HG03460 (cell line): ENCODE measurements around the gene IL17RC.

Experiments
- ATAC-seq: cut with Tn5 transposase; IDR thresholded peaks from one replicate; pipeline ENCODE4 v1.9.1; 2021; ENCODE audit not compliant: unreplicated experiment

The IL17RC gene

DNA sequence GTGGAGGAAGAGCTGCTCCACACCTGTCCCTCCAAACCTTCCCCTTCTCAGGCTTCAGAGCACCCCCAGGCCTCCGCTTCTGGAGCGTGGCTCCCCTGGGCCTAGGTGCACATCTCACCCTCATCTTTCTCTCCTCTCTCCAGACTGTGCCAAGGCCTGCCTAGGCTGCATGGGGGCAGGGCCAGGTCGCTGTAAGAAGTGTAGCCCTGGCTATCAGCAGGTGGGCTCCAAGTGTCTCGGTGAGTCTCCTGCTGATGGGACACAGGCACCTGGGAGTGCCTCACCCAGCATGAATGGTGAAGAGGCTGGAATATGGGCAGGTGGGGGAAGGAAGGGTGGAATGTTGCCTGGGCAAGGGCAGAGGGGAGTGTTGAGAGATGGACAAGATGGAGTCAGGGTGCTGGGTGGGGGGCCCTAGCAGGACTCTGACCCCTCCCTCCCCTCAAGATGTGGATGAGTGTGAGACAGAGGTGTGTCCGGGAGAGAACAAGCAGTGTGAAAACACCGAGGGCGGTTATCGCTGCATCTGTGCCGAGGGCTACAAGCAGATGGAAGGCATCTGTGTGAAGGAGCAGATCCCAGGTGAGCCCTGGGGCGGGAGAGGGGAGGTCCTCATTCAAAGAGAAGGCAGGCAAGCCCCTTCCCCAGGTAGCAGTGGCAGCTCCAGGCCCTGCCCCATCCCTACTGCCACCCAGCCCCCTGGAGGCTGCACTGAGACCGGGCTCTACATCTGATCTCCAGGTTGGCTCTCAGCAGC is 26.2 kb downstream of the IL17RC start:
- no peak for ATAC-seq

DNA sequence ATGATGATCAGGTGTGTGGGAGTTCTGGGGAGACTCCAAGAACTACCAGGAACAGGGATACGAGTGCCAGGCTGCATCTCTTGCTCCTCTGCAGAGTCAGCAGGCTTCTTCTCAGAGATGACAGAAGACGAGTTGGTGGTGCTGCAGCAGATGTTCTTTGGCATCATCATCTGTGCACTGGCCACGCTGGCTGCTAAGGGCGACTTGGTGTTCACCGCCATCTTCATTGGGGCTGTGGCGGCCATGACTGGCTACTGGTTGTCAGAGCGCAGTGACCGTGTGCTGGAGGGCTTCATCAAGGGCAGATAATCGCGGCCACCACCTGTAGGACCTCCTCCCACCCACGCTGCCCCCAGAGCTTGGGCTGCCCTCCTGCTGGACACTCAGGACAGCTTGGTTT is 27.4 kb downstream of the IL17RC start:
- no peak for ATAC-seq

DNA sequence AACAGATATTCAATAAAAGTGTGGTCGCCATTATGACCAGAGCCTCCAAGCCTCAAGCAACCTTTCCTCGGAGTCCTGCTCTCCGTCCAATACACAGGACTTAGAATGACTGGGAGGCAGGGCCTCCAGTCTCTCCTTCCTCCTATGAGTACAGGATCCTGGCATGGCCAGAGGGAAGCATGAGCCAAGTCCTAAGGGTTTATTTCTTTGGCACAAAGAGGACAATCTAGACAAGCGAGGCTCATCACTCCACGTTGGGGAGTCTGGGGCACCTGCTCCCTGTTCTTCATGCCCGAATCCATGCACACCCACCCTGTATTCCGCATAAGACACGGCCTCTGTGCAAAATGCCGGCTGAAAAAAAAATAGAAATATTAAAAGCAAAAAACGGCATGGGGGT is 28.5 kb downstream of the IL17RC start:
- ATAC-seq = no peak

DNA sequence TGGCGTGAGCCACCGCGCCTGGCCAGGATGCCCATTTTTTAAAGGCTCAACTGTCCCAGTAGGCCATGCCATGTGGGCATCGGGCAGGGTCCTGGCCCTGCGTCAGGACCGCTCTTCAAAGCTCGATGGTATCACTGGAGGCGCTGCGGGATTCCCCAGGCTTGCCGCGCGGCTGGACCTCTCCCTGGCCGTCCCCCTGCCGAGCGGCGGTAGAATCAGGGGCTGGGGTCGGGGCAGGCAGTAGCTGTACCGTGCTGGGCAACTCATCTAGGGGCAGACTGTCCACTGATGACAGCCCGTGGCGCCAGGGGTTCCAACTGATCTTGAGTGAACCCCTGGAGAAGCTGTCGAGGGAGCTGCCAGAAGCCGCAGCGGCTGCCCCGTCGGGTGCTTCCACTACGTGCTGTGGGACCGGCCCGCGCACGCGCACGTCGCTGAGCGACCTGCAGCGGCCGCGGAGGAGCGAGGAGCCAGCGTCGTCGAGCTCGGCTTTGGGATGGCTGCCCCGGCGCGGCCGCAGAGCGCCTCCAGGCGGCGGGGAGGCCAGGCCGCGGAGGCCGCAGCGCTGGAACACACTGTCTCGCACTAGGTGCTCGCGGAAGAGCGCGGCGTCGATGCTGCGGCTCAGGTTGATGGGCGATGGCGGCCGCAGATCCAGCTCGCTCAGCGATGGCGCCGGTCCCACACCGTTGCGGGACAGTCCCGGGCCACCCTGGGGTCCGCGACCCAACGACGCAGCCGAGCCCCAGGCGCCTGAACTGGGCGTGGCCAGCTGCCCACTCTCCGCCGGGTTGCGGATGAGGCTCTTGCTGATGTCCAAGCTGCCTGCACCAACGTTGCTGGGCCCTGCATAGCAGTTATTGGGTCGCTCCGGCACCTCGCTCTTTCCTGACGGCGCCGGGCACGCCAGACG is 29.5 kb downstream of the IL17RC start:
- ATAC-seq = peak; percentile 49

DNA sequence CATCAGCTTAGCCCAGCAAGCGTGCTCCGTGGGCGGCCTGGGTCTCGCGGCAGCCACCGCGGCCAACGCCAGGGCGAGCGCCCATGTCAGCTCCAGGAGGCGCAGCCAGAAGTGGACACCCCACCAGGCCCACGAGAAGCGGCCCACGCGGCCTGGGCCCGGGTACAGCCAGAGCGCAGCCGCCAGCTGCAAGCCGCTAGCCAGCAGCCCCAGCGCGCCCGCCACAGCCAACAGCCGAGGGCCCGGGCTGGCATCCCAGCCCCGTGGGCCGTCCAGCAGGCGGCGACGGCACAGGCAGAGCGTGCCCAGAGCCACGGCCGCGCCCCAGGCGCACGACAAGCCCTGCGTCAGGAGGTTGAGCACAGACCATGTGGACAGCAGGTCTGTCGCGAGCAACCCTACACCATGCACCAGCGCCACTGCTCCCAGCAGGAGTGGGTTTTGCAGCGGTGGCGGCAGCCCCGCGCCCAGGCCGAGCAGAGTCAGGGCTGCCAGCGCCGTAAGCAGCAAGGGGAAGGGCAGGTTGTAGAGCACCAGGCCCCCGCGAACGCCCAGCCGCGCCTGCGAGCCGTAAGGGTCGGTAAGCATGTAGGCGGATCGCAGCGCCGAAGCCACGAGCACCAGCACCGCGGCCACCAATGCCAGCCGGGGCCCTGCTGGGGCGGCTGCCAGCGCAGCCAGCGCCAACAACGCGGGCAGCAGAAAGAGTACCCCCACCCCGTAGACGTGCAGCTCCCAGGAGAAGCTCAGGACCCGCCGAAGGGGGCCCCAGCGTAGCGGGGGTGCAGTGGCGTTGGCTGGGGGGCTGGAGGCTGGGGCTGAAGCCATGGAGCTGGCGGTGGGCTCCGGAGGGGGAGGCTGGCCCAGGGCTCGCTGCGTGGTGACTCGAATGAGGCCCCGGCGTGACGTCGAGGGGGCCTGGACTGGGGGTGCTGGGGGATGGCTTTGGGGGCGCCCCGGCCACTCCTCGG is 30.4 kb downstream of the IL17RC start:
- no peak for ATAC-seq

DNA sequence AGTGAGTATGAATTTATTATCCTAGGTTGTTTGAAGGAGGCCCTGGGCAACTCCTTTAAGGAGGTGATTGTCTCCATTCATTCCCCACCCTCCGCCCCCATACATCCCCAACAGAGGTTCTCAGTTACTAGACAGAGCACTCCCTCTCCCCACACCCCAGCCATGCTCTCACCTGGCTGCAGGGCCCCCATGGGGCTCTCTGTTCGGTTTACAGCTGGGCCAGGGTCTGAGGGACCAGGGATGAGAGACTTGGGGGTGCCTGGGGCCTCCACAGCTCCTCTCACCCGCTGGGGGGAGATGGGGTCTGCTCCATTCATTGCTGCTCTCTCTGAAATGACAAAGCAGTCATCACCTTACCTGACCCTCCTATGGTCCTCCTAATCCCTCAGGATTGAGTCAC is 31.7 kb downstream of the IL17RC start:
- no peak for ATAC-seq

DNA sequence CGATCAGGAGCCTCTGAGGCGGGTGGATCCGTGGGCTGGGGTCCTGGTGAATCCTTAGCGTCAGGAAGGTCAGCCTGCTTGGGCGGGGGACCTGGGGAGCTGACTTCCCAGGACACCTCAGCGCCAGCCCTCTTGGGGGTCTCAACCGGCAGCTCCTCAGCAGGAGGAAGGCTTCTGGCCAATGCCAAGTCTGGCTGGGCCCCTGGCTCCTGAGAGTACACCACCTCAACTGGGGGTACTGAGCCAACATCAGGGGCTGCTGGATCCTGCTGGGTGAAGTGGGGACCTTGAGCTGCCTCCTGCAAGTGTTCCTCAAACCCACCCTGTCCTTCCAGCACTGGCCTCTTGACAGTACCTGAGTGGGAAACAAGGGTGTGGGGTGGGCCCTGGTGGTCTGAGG is 32.2 kb downstream of the IL17RC start:
- no peak for ATAC-seq

DNA sequence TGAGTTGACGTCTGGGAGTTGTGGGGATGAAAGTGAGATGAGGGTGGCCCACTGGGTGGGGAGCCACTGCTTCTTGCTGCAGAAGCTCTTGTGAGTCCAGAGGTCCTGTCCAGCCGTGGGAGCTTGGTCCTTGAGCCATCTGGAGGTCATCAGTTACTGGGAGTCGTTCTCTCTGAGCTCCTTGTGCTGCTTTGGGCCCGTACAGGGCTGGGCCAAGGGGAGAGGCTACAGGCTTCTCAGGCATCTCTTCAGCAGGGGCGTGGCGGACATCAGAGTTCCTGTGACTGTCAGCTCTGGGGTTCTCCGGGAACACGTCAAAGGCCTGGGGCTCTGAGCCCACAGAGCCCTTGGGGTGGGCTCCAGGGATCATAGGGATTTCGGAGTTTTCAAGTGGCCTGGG is 32.7 kb downstream of the IL17RC start:
- ATAC-seq = no peak

DNA sequence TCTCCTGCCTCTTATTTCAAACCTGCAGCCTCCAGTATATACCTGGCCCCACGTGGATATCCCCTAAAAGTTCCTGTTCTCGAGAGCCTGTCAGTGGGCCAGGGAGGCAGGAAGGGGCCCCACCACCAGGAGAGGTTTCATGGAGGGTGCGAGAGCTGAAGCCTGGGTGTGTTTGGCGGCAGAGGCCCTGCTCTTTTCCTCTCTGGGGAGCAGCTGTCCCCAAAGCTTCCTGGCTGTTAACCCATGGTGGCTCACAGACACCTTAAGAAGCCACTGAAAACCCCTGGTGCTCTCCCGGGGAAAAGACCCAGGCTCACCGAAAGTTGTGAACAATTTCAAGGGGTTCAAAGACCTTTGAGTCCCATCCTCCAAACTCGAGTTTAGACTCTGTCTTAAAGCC is 34.2 kb downstream of the IL17RC start:
- ATAC-seq = peak; percentile 41

DNA sequence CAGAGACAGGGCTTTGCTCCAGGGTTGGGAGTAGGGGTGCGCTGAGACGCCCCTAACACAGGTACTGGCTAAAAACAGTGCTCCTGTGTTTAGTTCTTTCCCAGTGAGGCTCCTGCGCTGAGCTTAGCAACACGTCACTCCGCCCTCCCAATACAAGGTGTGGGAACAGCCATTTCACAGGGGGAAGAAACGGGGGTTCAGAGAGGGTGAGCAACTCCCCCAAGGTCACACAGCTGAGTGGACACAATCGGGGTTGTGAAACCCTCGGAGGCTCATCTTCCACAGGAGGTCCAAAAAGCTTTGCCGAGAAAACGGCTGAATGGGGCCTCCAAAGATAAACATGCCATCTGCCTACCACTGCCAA is 34.7 kb downstream of the IL17RC start:
- ATAC-seq = peak; percentile 22

DNA sequence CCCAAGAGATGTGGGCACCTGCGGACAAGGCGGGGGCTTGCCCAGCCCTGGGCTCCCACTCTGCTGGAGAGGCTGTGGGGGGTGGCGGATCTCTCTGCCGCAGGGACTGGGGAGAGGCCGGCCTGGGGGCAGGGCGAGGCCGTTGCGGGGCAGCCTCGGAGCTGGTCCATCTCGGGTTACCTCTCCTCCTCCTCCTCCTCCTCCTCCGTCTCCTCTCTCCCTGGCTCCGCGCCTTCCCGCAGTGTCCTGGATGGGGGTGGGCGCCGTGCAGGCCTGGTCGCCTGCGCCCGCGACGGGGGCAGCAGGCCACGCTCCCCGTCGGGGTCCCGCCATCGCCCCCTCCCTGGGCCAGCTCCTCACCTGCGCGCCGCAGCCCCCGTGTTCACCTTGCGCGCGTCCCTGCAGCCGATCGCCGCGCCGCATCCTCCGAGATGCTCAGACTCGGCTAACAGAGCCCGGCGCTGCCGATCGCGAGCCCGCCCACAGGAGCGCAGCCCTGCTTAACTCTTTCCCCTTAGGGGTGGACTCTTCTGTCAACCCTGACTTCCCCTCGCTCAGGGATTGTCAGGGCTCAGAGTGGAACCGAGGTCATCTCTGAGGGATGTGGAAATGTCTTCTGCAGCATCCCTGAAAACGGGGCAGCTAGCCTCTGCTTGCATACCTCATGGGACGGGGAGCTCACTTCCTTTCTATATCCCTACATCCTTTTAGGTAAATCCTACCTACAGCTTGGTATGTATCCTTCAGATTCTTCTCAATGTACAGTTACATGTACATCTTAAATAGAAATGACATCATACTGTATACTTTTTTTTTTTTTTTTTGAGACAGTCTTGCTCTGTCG is 35.3 kb downstream of the IL17RC start, which contains the start of gene PRRT3:
PRRT3 (minus strand) TSS at position 447 of the 844 bp plus-strand sequence. CDS start 2,293 bp downstream, outside the sequence.
- peak; percentile 73 for ATAC-seq

DNA sequence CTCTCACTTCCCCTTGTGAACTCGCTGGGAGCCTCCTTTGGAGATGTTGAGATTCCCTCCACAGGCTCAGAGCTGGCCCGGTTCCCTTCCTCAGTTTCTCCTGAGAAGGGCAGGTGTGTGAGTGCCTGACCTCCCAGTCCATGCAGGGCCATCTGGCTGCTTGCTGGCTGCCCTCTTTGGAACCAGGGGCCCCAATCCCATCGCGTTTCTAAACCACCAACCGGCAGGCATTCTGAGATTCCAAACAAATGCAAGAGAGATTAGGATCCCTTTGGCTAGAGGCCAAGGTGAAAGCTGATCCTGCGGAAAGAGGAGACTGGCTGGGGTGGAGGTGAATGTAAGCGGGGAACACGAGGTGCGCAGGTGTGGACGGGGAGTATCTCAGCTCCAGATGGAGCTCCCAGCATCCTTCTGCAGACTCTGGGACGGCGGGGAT is 38.2 kb downstream of the IL17RC start:
- no peak for ATAC-seq

DNA sequence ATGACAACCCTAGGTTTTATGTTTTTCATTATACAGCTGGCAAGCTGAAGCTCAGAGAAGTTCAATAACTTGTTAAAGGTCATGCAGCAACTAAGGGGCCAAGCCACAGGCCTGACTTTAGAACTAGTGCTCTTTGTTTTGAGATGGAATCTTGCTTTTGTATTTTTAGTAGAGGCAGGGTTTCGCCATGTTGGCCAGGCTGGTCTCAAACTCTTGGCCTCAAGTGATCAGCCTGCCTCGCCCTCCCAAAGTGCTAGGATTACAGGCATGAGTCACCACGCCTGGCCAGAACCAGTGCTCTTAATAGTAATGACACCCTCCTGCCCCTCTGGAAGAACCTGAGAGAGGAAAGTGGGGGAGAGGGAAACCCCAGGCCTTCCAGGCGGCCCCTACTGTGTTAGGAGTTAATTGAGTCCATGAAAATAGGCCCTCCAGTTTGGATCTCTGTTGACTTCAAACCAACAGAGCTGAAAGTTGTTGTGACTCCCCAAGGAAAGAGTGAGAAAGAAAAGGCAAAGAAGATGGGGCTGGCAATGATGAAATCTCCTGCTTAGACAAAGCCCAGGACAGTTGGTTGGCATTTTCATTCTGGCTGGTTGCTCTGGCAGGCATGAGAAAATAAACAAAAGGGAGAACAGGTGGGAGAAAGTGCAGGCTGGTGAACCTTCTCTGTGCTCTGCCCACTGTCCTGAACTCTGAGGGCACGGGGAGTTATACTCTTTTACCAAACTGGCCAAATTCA is 38.9 kb downstream of the IL17RC start:
- ATAC-seq = no peak

DNA sequence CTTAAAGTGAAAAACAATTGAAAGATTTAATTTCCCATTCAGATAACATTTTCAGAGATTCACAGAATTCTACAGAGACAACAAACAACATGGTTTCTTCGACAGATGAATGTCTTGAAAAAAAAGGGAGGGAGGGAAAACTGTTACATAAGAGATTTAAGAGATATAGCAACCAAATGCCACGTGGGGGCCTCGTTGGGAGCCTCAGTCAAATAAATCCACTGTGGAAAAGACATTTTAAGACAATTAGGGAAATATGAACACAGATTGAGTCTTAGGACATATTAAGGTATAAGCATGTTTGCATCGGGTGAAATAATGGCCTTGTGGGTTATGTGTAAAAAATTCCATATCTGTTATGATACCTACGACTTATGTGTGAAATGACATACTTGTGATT is 40.3 kb downstream of the IL17RC start:
- no peak for ATAC-seq

DNA sequence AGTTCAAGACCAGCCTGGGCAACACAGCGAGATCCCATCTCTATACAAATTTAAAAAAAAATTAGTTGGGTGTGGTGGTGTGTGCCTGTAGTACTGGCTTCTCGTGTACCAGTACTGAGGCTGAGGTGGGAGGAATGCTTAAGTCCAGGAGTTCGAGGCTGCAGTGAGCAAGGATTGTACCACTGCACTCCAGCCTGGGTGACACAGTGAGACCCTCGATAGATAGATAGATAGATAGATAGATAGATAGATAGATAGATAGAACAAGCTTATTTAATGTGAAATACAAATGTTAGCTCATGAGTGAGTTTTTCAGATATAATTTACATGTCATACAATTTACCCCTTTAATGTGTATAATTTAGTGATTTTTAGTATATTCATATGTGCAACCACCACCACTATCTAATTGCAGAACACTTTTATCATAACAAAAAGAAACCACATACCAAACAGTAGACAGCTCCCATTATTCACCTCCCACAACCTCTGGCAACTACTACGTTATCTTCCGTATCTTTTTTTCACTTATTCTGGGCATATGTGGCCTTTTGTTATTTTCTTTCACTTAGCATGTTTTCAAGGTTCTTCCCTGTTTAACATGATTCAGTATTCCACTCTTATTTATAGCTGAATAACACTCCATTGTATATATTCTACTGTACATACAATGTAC is 48.4 kb downstream of the IL17RC start:
- no peak for ATAC-seq

DNA sequence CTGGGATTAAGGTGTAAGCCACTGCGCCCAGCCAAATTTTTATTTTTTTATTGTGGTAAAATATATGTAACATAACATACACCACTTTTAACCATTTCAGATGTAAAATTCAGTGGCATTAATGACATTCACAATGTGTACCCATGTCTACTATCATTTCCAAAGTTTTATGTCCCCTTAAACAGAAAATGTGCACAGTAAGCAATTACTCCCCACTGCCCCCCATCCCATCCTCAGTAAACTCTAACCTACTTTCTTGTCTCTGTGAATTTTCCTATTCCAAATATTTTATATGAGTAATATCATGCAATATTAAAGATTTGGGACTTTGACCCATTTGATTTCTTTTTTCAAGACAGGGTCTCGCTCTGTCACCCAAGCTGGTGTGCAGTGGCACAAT is 49.9 kb downstream of the IL17RC start:
- no peak for ATAC-seq

DNA sequence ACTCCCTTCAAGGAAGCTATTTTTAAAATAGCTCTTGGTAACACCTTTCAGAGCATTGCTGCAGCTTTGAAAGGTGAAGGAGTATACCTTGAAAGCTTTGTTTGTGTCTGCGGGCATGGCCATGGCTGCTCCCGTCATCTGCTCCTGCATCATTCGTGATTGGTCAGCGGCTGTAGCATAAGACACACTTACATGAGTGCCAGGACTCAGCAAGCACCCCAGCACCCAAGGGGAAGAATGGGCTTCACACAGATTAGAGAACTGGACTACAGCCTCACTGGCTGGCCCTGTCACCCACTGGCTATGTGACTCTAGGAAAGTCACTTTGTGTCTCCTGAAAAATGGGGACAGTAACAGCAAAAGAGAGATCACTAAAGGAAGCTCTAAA is 52.7 kb downstream of the IL17RC start:
- no peak for ATAC-seq

DNA sequence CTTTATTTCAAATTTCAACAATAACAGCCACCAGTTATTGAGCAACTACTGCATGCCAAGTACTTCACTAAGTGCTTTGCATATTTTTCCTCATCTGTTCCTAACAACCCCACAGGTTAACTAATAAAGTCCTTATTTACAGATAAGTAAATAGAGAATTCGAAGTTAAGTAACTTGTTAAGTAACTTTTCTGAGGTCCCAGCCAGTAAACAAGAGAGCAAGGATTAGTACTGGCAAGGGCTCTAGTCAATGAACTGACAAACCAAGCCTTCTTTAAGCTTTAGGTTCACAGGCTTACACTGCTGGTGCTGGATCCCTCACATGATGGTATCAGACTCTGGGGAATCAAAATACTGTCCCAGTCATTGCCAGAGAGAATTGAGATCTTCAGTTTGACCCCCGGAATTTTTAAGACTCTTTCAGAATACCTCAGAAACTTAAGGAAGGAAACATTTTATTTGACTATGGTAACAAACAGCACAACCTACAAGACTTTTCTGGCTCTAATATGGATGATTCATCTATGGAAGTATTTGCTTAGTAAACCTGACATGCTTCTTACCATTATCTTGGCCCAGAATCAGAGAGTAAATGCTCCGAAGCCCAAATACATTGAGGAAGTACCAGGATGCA is 53.2 kb downstream of the IL17RC start:
- ATAC-seq = no peak
